HG03439 (cell line): ENCODE measurements around the gene KCNQ5.
A peak's percentile ranks its signal among the peaks of the same experiment; 100 is the strongest.

Experiments used
- ATAC-seq: cut with Tn5 transposase; IDR thresholded peaks from one replicate; pipeline ENCODE4 v1.9.1; 2021; ENCODE audit warnings: mild to moderate bottlenecking, moderate library complexity; ENCODE audit not compliant: unreplicated experiment

The KCNQ5 gene

DNA sequence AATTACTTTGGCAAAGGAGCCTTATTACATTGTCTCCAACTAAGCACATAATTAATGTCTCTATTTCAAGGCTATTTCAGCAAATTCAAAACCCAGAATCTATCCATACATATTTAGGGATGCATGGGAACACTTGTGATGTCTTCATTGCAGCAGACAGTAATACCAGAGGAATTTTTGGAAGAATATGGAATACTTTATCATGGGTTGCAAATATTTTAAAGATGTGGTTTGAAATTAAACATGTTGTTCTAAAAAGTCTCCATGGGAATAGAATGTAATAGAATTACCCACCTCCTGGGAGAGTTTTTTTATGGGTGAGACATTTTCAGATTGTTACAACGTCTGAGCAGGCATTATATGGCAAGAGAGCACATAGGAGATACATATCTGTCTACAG, 170.8 kb downstream of the KCNQ5 start:
- no peak for ATAC-seq

GRCh38 chr6:72793641-72794395, 172.0 kb downstream of the KCNQ5 start:
- ATAC-seq: no peak

DNA sequence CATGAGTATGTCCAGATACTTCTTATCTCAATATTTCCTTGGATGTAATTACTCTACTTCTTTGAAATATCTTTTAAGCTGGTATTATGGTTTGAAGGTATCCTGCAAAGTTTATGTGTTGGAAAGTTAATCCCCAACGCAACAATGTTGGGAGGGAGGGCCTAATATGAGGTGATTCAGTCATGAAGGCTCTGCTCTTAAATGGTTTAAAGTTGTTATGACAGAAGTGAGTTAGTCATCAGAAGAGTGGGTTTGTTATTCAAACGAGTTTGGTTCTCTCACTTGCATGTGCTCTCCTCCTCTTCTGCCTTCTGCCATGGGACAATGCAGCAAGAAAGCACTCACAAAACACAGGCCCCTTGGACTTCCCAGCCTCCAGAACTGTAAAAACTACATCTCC, 176.3 kb downstream of the KCNQ5 start:
- no peak for ATAC-seq

DNA sequence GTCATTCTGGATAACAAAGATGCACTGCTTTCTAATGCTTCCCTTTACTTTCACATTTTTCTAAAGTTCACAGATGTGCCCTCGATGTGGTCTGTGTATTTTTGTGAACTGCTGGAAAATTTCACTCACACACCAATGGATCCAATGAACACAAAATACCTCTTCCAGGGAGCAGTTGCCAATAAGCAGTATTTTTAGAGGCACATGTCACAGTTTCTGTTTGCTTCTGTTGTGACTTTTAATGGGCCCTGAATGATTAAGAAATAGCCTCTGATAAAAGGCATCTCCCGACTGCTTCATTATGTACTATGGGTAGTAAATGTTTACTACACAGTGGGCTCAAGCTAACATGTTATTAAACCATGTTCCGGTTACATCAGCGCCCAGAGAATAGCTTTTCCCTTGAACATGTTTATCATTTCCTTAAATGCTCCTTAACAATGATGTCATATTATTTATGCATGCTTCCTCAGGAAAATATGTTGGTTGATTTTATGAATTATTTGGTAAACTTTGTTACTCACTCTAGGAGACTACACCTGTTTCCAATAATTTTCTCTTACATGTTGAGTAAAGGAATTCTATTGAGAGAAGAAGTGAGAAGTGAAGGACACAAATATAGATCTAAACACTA, 188.0 kb downstream of the KCNQ5 start:
- ATAC-seq: no peak

DNA sequence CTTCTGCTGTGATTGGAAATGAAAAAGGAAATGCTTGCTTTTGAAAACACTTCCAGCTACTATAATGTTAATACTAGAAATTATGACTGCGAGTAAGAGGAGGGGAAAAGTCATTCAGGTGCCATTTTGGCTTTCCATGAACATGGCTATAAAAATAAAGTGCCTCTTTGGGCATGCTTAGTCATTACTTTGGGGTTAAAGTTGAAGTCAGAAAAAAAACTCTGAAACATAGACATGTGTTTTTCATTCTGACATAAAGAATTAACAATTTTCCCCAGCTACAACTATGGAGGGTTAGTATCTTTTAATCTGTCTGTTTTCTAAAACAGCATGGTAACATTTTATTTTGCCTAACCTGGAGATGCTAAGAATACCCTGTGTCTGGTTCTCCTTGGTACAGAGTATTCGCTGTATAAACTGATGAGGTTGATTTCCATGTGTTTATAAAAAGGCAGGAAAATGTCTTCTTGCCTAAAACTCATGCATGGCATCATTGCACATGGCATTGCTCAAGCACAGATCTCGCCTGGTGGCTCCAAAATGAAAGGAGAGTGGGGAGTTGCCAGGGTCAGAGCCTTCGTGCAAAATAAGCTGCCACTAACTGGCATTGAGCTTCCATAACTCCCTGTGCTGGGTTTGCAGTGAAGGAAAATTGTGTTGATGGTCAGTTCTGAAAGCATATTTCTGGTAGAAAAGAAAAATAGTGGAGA, 188.9 kb downstream of the KCNQ5 start:
- no peak for ATAC-seq

DNA sequence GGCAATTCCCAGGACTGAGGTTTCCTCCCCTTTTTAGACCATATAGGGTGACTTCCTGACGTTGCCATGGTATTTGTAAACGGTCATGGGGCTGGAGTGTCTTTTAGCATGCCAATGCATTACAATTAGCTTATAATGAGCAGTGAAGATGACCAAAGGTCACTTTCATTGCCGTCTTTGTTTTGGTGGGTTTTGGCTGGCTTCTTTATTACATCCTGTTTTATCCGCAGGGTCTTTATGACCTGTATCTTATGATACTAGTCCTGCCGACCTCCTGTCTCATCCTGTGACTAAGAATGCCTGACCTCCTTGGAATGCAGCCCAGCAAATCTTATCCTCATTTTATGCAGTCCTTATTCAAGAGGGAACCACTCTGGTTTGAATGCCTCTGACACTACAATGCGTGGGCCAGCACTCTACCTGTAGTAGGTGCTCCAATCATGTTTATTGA, 190.1 kb downstream of the KCNQ5 start:
- no peak for ATAC-seq

GRCh38 chr6:72813807-72814596, 192.1 kb downstream of the KCNQ5 start:
- ATAC-seq: no peak

DNA sequence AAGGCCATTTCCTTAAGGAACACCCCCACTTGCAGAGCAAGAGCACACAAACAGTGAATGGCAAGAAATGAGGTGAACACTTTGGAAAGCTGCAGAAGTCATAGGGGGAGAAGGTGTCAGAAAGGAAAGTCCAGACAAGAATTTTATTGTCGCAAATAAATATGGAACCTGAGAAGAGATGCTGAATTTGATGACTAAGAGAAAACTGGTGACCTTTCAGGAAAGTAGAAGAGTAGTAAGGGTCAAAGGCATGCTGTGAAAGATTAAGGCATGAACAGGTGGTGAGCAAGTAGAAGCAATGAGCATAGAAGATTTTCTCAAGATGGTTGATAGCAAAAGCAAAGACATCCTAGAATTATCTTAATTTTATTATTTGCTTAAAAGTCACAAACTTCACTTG, 194.2 kb downstream of the KCNQ5 start:
- ATAC-seq: no peak

DNA sequence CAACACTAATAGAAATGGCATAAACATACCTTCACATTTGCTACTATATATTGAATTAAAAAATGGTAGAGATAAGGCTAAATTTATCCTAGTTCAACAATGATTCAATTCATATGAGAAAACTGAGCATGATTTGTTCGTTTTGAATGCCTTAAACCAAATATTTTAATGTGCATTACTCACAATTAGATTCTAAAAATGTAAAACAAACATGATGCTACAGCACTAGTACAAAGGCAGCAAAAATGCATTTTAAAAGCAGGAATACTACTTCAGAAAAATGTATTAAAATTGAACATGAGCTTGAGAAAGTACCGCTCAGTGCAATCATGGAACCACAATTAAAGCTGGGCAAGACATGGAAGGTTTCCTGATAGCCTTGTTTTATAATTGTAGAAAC, 195.3 kb downstream of the KCNQ5 start:
- no peak for ATAC-seq

GRCh38 chr6:72819609-72820008, 197.7 kb downstream of the KCNQ5 start:
- ATAC-seq: no peak

DNA sequence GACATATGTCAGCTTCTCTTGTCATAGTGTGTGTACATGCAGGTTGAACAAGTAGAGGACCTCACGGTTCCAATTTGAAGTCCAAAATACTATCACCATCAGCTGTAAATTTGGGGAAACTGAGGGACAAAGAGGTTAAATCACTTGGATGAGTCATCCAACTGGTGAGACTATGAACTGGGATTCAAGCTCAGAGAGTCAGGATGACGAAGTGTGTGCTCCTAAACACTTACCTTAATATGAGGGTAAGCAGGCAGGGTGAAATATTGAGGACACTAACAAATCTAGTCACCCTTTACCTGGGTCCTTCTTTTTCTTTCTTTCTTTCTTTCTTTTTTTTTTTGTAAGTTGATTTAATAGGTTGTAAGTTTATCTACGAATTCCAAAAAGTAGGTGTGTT, 198.3 kb downstream of the KCNQ5 start:
- no peak for ATAC-seq

DNA sequence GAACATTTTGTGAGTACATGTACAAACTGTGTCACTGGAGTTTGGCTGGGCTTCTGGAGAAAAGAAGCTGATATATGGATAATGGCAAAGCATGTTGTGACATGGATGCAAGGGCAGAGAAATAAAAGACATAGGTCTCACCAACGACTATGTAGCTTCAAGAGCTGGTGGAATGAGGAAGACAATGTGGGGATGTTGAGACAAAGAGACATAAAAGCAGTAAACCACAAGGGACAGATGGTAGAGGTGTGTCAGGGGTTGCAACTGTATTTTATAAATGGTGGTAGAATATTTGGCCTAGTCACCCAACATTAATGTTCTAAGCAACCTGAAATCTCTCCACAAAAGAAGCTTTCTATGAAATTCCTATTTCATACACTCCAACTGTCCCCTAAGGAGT, 199.0 kb downstream of the KCNQ5 start:
- no peak for ATAC-seq

DNA sequence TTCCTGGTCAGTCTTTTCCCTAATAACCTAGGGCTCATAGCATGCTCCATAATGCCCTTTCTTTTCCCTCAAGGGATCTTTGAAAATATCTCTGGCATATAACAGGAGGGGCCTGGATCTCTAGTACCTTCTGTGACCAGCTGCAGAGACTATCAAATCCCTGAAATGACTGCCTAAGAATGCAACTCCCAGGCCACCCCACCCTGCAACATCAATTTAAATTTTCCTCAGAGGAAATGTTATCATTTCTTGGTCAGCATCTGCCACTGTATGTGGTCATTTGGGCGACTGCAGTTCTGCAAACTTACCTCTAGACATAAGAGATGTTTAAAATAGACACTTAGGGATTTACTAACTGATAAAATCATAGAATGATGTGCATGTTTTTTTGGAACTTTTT, 200.2 kb downstream of the KCNQ5 start:
- ATAC-seq: no peak

DNA sequence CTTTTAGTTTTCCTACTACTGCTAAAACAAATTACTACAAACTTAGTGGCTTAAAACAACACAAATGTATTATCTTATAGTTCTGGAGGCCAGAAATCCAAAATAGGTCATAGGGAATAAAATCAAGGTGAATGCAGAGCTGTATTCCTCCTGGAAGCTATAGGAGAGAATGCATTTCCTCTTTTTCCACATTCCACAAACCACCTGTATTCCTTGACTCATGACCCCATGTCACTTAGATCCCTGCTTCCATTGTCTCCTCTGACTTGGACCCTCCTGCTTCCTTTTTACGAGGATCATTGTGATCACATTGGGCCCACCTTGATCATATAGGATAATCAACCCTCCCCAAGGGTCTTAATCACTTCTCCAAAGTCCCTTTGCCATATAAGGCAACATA, 200.8 kb downstream of the KCNQ5 start:
- no peak for ATAC-seq

DNA sequence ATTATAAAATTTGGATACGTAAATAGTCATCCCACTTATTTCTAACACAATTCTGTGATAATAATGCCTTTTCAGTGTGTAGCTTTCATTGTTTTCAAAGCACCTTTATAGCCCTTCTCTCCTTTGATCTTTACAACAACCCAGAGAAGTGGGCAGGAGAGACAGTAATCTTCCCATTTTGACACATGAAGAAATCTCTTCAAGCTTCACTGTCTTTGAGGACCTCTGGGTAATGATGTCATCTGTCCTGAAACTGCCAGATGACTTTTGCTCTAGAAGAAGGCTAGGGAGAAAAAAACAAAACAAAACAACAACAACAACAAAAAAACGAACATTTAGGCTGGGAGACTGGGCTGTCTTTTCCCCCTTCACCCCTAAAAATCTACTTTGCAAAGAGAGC, 203.0 kb downstream of the KCNQ5 start:
- peak; percentile 68 for ATAC-seq

DNA sequence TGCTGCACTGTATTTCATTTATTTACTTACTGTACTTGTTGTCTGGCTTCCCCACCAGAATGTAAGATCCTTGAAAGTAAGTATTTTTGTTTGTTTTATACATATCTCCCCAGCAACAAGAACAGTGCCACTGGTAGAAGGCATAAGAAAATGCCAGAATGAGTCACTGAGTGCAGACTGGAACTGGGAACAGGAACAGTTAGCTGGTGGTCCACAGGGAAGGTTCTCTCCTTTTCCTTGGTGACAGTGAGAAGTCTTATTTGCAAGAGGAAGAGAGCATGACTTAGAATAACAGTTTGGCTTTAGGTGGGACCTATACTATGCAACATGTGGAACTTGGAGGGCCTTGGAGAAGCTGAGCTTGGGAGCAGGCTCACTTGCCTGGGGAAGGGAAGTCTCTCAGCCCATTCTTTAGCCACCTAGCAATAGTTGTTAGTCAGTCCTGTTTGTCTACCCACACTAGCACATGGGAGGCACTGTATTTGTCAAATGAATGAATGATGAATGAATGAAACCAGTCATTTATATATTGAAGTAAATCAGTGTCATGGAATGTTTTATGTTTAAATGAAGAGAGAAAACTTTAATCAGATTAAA, 203.5 kb downstream of the KCNQ5 start:
- ATAC-seq: peak; percentile 48

DNA sequence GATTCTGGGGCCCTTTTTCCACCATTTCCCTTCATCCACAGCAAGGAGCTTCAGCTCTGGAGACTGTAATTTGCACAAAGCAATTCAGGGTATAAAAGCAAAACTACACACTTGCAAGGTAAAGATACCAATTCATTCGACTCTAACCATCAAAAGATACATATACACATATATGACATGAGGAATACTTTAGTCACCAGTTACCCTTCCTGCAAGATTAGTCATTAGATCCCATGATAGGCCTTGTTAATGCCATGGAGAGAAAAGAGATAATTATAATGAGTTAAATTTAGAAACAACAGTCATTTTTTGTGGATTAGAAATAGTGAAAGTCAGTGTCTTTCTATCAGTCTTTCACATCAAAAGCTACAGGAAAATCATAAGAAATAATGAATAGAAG, 204.2 kb downstream of the KCNQ5 start:
- ATAC-seq: no peak

GRCh38 chr6:72826744-72827438, 205.0 kb downstream of the KCNQ5 start:
- no peak for ATAC-seq

GRCh38 chr6:72828904-72829303, 207.0 kb downstream of the KCNQ5 start:
- ATAC-seq: no peak

GRCh38 chr6:72832271-72832670, 210.4 kb downstream of the KCNQ5 start:
- no peak for ATAC-seq
